IMR-90 (cell line): ENCODE data around the gene CD40LG. TPM values are rescaled to one million over a fixed set of nuclear protein-coding genes. Genes with fewer than 3 reads are reported as not detected.

ENCODE experiments used
- ATAC-seq: fragments of 200-7000 bp; cut with Tn5 transposase; 2 replicates; pipeline ENCODE4 v1.9.1; 2020; ENCODE audit warnings: low read depth, mild to moderate bottlenecking, moderate library complexity
- BruUV-seq: library from RNA; stranded (reverse); fragments of 400-500 nt; replicated peaks from 2 replicates; lab custom pipeline; 2021; lab: Mats Ljungman, UMichigan
- CTCF ChIA-PET: fragments of 300-600 bp; formaldehyde crosslinking; extraction: SDS; loops from one replicate; lab custom pipeline; 2021; ENCODE audit warnings: antibody characterized with exemption; lab: Yijun Ruan, JAX
- POLR2A ChIA-PET: fragments of 300-600 bp; sonication (Branson Sonifier 250); formaldehyde crosslinking; loops from one replicate; lab custom pipeline; 2022; ENCODE audit warnings: antibody characterized with exemption; ENCODE audit not compliant: unreplicated experiment; lab: Charles Lee
- DNase-seq: peaks from one replicate; pipeline ENCODE4 v3.0.0; 2013
- H2AFZ ChIP-seq: replicated peaks from 2 replicates; pipeline ENCODE3; 2013; ENCODE audit warnings: low read length, mild to moderate bottlenecking; ENCODE audit not compliant: poor library complexity
- H2AK5ac ChIP-seq: 2 replicates; pipeline ENCODE4 v1.6.1; 2013; ENCODE audit warnings: low read depth, low read length, inconsistent platforms
- H2AK9ac ChIP-seq: replicated peaks from 2 replicates; pipeline ENCODE3; 2013; ENCODE audit warnings: mild to moderate bottlenecking, low read depth, low read length, moderate library complexity; ENCODE audit not compliant: poor library complexity
- H2BK120ac ChIP-seq: 2 replicates; pipeline ENCODE4 v1.6.1; 2013; ENCODE audit warnings: low read depth, low read length, inconsistent platforms
- H2BK15ac ChIP-seq: 3 replicates; pipeline ENCODE4 v1.6.1; 2013; ENCODE audit warnings: low read depth, low read length, inconsistent platforms
- H2BK20ac ChIP-seq: 2 replicates; pipeline ENCODE4 v1.6.1; 2013; ENCODE audit warnings: low read depth, mild to moderate bottlenecking, inconsistent platforms, low read length, moderate library complexity
- H2BK5ac ChIP-seq: 2 replicates; pipeline ENCODE4 v1.6.1; 2013; ENCODE audit warnings: mild to moderate bottlenecking, low read depth, low read length, inconsistent platforms; ENCODE audit not compliant: poor library complexity, severe bottlenecking
- H3K14ac ChIP-seq: replicated peaks from 2 replicates; pipeline ENCODE4 v1.6.1; 2013; ENCODE audit warnings: low read depth, low read length, inconsistent platforms
- H3K18ac ChIP-seq: 2 replicates; pipeline ENCODE4 v1.6.1; 2013; ENCODE audit warnings: low read depth, low read length, control low read depth
- H3K23ac ChIP-seq: 2 replicates; pipeline ENCODE4 v1.6.1; 2013; ENCODE audit warnings: low read depth, low read length, inconsistent platforms
- H3K27ac ChIP-seq: 2 replicates; pipeline ENCODE4 v1.5.1; 2013; ENCODE audit warnings: mild to moderate bottlenecking, control low read depth, low read length; ENCODE audit not compliant: insufficient read depth
- H3K27me3 ChIP-seq: 2 replicates; pipeline ENCODE4 v1.6.1; 2013; ENCODE audit warnings: low read length; ENCODE audit not compliant: control insufficient read depth, insufficient read depth
- H3K36me3 ChIP-seq: 2 replicates; pipeline ENCODE4 v1.6.1; 2013; ENCODE audit warnings: low read length, mixed read lengths; ENCODE audit not compliant: control insufficient read depth, insufficient read depth
- H3K4ac ChIP-seq: 2 replicates; pipeline ENCODE4 v1.6.1; 2013; ENCODE audit warnings: low read depth, low read length, inconsistent platforms
- H3K4me1 ChIP-seq: 2 replicates; pipeline ENCODE4 v1.6.1; 2013; ENCODE audit warnings: low read length, mixed read lengths; ENCODE audit not compliant: control insufficient read depth, insufficient read depth
- H3K4me2 ChIP-seq: 2 replicates; pipeline ENCODE4 v1.6.1; 2013; ENCODE audit warnings: low read depth, mild to moderate bottlenecking, control low read depth, low read length, moderate library complexity
- H3K4me3 ChIP-seq: 2 replicates; pipeline ENCODE4 v1.5.1; 2013; ENCODE audit warnings: low read depth, mild to moderate bottlenecking, control low read depth, low read length, moderate library complexity; ENCODE audit not compliant: insufficient read depth
- H3K56ac ChIP-seq: 2 replicates; pipeline ENCODE4 v1.6.1; 2013; ENCODE audit warnings: low read length, inconsistent platforms; ENCODE audit not compliant: insufficient read depth; ENCODE audit errors: extremely low read depth
- H3K79me1 ChIP-seq, 2 experiments: 2 replicates each; pipeline ENCODE4 v1.6.1; 2013; ENCODE audit warnings: low read length in 2 of 2, inconsistent platforms in 1 of 2, low read depth in 1 of 2
- H3K9ac ChIP-seq: 2 replicates; pipeline ENCODE4 v1.6.1; 2013; ENCODE audit warnings: low read depth, low read length, control low read depth
- H3K9me1 ChIP-seq: 2 replicates; pipeline ENCODE4 v1.6.1; 2013; ENCODE audit warnings: low read length, inconsistent platforms; ENCODE audit not compliant: insufficient read depth
- H3K9me3 ChIP-seq: 2 replicates; pipeline ENCODE4 v1.6.1; 2013; ENCODE audit warnings: low read length; ENCODE audit not compliant: control insufficient read depth, insufficient read depth
- H4K20me1 ChIP-seq: 2 replicates; pipeline ENCODE4 v1.6.1; 2013; ENCODE audit warnings: low read length, inconsistent platforms; ENCODE audit not compliant: insufficient read depth
- H4K5ac ChIP-seq: 2 replicates; pipeline ENCODE4 v1.6.1; 2013; ENCODE audit warnings: mild to moderate bottlenecking, low read depth, low read length, control low read depth
- H4K8ac ChIP-seq, 2 experiments: 2 replicates each; pipeline ENCODE4 v1.6.1; 2013; ENCODE audit warnings: low read depth in 2 of 2, low read length in 2 of 2, control low read depth in 1 of 2, inconsistent platforms in 1 of 2
- H4K91ac ChIP-seq: 2 replicates; pipeline ENCODE4 v1.6.1; 2013; ENCODE audit warnings: low read depth, low read length, inconsistent platforms; ENCODE audit not compliant: insufficient read depth
- BHLHE40 ChIP-seq: fragments of 150-350 bp; IDR thresholded peaks from 2 replicates; pipeline ENCODE4 v1.6.1; 2016; ENCODE audit warnings: mild to moderate bottlenecking, low read depth, low read length
- CEBPB ChIP-seq: IDR thresholded peaks from 2 replicates; pipeline ENCODE4 v1.6.1; 2012; ENCODE audit warnings: low read depth, low read length, improper control_type of control experiment
- CHD1 ChIP-seq: IDR thresholded peaks from 2 replicates; pipeline ENCODE4 v1.6.1; 2012; ENCODE audit warnings: low read depth, low read length, improper control_type of control experiment
- CTCF ChIP-seq: conservative IDR thresholded peaks from 2 replicates; pipeline ENCODE4 v1.5.1; 2012; ENCODE audit warnings: mild to moderate bottlenecking, low read depth, low read length, improper control_type of control experiment
- ELK1 ChIP-seq: fragments of 150-350 bp; IDR thresholded peaks from 2 replicates; pipeline ENCODE4 v1.6.1; 2016; ENCODE audit warnings: low read depth, mild to moderate bottlenecking, low read length, moderate library complexity, borderline replicate concordance
- FOS ChIP-seq: fragments of 150-350 bp; IDR thresholded peaks from 2 replicates; pipeline ENCODE4 v1.6.1; 2016; ENCODE audit warnings: low read depth, low read length
- MAFK ChIP-seq: IDR thresholded peaks from 2 replicates; pipeline ENCODE4 v1.6.1; 2012; ENCODE audit warnings: low read depth, low read length, improper control_type of control experiment
- MAZ ChIP-seq: IDR thresholded peaks from 2 replicates; pipeline ENCODE4 v1.6.1; 2012; ENCODE audit warnings: low read depth, mild to moderate bottlenecking, low read length, improper control_type of control experiment, moderate library complexity, borderline replicate concordance
- MXI1 ChIP-seq: IDR thresholded peaks from 2 replicates; pipeline ENCODE4 v1.6.1; 2012; ENCODE audit warnings: low read depth, mild to moderate bottlenecking, low read length, moderate library complexity, borderline replicate concordance
- NFE2L2 ChIP-seq: fragments of 150-350 bp; IDR thresholded peaks from 2 replicates; pipeline ENCODE4 v1.6.1; 2016; ENCODE audit warnings: low read depth, mild to moderate bottlenecking, low read length
- POLR2A ChIP-seq: IDR thresholded peaks from 2 replicates; pipeline ENCODE4 v1.6.1; 2012; ENCODE audit warnings: mild to moderate bottlenecking, low read depth, low read length
- RAD21 ChIP-seq: IDR thresholded peaks from 2 replicates; pipeline ENCODE4 v1.6.1; 2012; ENCODE audit warnings: low read length, improper control_type of control experiment
- RCOR1 ChIP-seq: IDR thresholded peaks from 2 replicates; pipeline ENCODE4 v1.6.1; 2012; ENCODE audit warnings: mild to moderate bottlenecking, low read length, improper control_type of control experiment; ENCODE audit not compliant: insufficient replicate concordance
- RFX5 ChIP-seq: IDR thresholded peaks from 2 replicates; pipeline ENCODE4 v1.8.0; 2012; ENCODE audit warnings: low read depth, mild to moderate bottlenecking, low read length, moderate library complexity
- SMC3 ChIP-seq: fragments of 150-350 bp; IDR thresholded peaks from 2 replicates; pipeline ENCODE4 v1.6.1; 2016; ENCODE audit warnings: low read depth, mild to moderate bottlenecking, antibody characterized with exemption, low read length, moderate library complexity
- USF2 ChIP-seq: fragments of 150-350 bp; IDR thresholded peaks from 2 replicates; pipeline ENCODE4 v1.6.1; 2017; ENCODE audit warnings: mild to moderate bottlenecking, antibody characterized with exemption, low read length, low read depth
- dilution Hi-C: fragments of 300-500 bp; cut with HindIII; formaldehyde crosslinking; loops from one replicate; pipeline ENCODE4 v1.14.3; 2018; ENCODE audit warnings: low sequenced_read_pairs; ENCODE audit not compliant: unreplicated experiment
- in situ Hi-C: fragments of 300-500 bp; cut with MboI; formaldehyde crosslinking; loops from 3 replicates; pipeline ENCODE4 v1.14.3; 2019; ENCODE audit warnings: low sequenced_read_pairs, inconsistent platforms, mixed read lengths
- intact Hi-C: fragments of 100-400 bp; cut with micrococcal nuclease; formaldehyde crosslinking; loops from 2 replicates; pipeline ENCODE4 v1.10.0; 2022
- polyA plus RNA-seq, 3 experiments: library from polyadenylated mRNA; depleted of rRNA; stranded (reverse); fragments of >200 nt; gene quantifications; 2 replicates each; pipeline ENCODE4 v1.2.3, GENCODE V29; 2012; ENCODE audit warnings: low replicate concordance in 1 of 3
- total RNA-seq: library from RNA; depleted of rRNA; stranded (reverse); fragments of >200 nt; gene quantifications from 2 replicates; pipeline ENCODE4 v1.2.3, GENCODE V29; 2012

The CD40LG gene
- total and polyA plus RNA-seq, 2 of the 4 experiments (the other 2 are of a cell fraction), result not detected

GRCh38 chrX:136620780-136621179, 27.2 kb upstream of the CD40LG start:
- in situ Hi-C loops (no loop called here), dilution Hi-C loops (no loop called here), intact Hi-C loops (no loop called here)
- Histone ChIP-seq H2AK5ac (no peak overlapping the region), H4K5ac (no peak overlapping the region), H3K9me1 (no peaks in the 10 kb centered on the region), H3K4me1 (no peaks in the 10 kb centered on the region), H2BK120ac (no peak overlapping the region), H3K4ac (no peak overlapping the region), H2AK9ac (no peak overlapping the region), H2BK5ac (no peak overlapping the region), H3K4me2 (no peak overlapping the region), H3K27me3 (no peaks in the 10 kb centered on the region; the same call in 1 of the 2 replicates), H3K18ac (no peak overlapping the region), H4K20me1 (no peaks in the 10 kb centered on the region), H3K36me3 (no peaks in the 10 kb centered on the region), H3K23ac (no peak overlapping the region), H2BK15ac (no peak overlapping the region), H4K91ac (no peak overlapping the region), H2BK20ac (no peak overlapping the region), H3K9ac (no peak overlapping the region), H2AFZ (no peak overlapping the region), H3K4me3 (no peak overlapping the region), H3K56ac (no peak overlapping the region), H3K79me1 (no peaks in the 10 kb centered on the region), H3K9me3 (no peaks in the 10 kb centered on the region), H4K8ac (no peak overlapping the region), H3K14ac (no peak overlapping the region), H3K27ac (no peak overlapping the region)
- POLR2A ChIA-PET, result no interaction called here
- BruUV-seq, result no TSS peak
- CTCF ChIA-PET, result no interaction called here
- ATAC-seq (no peak), DNase-seq (no peak)
- no peak for TF ChIP-seq CHD1
- no peak for TF ChIP-seq RFX5
- no peak for TF ChIP-seq SMC3
- TF ChIP-seq MAZ, result no peak
- TF ChIP-seq CEBPB, result no peak
- no peak for TF ChIP-seq FOS
- no peak for TF ChIP-seq USF2
- no peak for TF ChIP-seq POLR2A
- TF ChIP-seq MXI1, result no peak
- no peak for TF ChIP-seq BHLHE40
- TF ChIP-seq CTCF, result no peak
- no peak for TF ChIP-seq MAFK
- no peak for TF ChIP-seq RAD21
- no peak for TF ChIP-seq ELK1
- TF ChIP-seq RCOR1, result no peak
- TF ChIP-seq NFE2L2, result no peak
